Activated naive CD4-positive, alpha-beta T cell treated with anti-CD3 and anti-CD28 coated beads, Interleukin-2, amount 50 U/mL, for 16 hours (primary cell): Measurements from ENCODE around the gene PYHIN1.
"Not testable (repeated sequence)": the region's sequence is repeated elsewhere in the genome, so short reads cannot be mapped to it uniquely, and the experiment has no call there.

Experiments used
- DNase-seq: peaks from one replicate; pipeline ENCODE4 v3.0.0-alpha.2; 2020

Gene PYHIN1

DNA sequence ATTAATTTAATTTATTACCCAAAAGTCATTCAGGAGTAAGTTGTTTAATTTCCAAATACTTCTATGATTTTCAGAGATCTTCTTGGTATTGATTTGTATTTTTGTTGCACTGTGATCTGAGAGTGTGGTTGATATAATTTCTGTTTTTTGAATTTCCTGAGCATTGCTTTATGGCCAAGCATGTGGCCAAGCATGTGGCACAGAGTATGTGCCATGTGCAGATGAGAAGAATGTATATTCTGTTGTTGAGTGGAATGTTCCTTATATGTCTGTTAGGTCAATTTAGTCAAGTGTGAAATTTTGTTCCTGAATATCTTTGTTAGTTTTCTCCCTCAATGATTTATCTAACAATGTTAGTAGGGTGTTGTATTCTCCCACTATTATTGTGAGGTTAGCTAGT is 53.0 kb downstream of the PYHIN1 start:
- no peak for DNase-seq

DNA sequence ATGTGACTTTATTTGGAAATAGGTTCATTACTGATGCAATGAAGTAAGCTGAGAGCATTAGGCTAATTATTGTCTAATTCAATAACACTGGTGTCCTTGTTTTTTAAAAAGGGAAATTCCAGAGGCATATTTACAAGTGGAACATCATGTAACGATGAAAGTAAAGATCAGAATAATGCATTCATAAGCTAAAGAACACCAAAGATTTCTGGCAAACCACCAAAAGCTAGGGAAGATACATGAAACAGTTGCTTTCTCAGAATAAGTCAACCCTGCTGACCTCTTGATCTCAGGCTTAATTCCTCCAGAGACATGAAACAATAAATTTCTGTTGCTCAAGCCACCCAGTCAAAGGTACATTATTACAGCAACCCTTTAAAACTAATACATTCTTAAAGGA is 58.1 kb downstream of the PYHIN1 start:
- no peak for DNase-seq

DNA sequence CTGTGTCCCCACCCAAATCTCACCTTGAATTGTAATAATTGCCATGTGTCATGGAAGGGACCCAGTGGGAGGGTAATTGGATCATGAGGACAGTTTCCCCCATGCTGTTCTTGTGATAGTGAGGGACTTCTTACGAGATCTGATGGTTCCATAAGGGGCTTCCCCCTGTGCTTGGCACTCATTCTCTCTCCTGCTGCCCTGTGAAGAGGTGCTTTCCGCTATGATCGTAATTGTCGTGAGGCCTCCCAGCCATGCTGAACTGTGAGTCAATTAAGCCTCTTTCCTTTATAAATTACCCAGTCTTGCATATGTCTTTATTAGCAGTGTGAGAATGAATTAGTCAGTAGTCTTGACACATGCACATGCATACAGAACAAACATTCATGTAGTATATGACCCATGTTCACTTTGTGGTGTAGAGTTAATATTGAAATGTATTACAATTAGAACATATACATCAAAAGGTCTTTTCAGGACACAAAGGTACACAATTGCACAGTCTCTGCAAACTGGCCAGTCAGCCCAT is 61.5 kb downstream of the PYHIN1 start:
- DNase-seq = peak; percentile 17

DNA sequence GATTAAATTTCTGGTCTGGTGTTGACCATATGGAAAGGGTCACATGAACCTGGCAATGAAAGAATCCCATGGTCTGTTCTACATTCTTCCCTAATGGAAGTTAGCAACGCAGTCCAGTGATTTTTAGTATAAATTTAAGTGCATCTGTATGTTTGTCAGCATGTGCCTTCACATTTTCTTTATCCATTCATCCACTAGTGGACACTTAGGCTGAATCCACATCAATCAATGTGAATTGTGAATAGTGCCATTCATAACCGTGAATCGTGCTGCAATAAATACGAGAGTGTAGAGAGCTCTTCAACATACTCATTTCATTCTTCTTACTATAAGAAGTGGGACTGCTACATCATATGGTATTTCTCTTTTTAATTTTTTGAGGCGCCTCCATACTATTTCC is 65.6 kb downstream of the PYHIN1 start:
- no peak for DNase-seq

DNA sequence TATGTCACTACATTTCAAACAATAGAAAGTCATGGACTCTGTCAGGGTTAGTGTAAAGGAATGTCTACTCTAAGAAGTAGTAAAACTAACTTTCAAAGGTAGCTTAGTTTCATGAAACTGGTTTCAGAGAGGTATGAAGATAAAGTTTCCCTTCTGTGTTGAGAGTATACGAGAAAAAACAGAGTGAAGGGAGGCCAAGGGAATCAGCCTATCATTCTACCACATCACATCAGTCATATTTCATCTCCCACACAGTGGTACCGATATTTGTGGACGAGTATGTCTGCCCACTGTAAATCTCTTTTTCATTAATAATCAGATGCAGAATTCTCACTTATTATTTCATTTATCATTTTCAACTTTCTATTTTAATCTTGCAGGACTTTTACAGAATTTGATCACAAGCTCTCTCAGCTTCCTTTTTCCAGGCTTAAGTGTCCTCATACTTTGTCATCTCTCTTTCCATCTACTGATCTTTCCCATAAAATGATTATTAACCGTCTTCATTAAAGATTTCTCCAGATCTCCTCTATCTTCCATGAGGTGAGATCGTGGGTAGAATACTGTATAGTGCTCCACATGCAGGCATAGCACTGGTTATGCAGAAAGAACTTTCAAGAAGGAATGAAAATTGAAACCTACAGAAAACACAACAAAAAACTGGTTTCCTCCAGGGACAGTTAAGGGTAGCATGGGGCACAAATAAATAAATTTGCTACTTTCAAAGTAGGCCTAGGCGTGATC is 66.9 kb downstream of the PYHIN1 start:
- no peak for DNase-seq

DNA sequence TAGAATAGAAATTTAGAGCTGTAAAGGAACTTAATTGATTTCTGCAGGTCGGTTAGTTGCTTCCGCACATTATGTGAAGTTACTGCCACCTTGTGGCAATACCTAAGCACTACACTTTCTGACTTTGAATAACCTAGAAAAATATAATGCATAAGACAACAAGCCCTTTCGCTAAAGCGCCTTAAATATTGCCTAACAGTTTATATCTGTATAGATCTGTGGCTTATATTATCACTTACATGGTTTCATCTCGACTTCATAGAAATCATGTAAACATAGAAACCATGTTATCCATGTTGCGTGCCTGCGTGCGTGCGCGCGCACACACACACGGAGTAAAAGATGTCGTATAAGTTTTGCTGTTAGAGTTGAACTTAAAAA is 67.4 kb downstream of the PYHIN1 start:
- DNase-seq = no peak

DNA sequence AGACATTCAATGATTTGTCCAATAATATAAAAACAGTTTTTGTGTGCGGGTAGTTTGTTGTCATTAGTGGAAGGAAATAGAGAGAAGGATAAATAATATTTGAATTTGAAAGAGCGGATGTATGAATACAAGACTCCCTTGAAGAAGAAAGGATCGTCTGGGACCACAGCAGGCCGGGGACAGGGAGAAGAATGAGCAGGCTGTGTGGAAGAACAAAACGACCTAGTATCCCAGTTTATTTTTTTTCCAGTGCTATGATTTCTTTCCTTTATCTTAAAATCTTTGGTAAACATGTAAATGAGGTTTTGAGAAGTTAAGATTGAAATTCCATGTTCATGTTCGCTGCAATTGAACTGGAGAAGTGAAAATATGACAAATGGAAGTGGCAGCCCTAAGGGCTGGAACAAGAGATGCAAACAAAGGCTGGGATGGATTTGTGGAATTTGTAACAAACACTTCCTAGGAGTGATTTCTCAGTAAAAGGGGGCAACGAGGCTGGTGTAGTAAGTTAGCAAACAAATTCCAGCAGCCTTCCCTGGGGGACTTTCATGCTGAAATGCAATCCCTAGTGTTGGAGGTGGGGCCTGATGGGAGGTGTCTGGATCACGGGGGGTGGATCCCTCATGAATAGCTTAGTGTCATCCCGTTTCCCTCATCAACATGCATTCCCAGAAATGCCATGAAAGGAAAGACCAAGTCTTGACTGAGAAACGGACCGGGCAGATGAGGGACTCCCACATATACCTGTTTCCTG is 68.1 kb downstream of the PYHIN1 start:
- no peak for DNase-seq

DNA sequence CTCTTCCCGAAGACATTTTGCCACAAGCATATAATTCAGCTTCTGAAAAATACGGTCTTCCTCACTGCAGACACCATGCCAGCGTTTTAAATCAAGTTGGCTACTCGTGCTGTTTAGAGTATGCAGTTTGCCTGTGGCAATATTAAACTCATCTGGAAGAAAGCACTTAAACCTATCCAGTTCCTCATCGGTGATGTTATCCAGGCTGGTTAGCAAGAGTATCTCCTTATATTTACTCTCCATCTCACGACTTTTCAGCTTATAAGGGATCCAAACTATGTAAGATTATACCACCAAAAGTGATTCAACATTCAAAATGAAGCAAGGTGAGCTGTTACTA is 68.7 kb downstream of the PYHIN1 start:
- DNase-seq = no peak

DNA sequence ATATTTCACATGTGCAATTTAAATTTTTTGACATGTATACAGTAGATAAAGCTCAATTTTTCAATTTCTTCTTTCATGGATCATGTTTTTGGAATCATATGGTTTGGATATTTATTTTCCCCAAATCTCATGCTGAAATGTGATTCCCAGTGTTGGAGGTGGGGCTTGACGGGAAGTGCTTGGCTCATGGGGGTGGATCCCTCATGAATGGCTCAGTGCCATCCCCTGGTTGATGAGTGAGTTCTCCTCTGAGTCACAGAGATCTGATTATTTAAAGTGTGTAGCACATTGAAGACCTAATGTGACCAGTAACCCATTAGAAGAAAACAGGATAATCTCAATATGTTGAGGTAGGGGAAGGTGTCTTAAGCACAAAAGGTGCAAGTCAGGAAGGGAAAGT is 69.3 kb downstream of the PYHIN1 start:
- no peak for DNase-seq

DNA sequence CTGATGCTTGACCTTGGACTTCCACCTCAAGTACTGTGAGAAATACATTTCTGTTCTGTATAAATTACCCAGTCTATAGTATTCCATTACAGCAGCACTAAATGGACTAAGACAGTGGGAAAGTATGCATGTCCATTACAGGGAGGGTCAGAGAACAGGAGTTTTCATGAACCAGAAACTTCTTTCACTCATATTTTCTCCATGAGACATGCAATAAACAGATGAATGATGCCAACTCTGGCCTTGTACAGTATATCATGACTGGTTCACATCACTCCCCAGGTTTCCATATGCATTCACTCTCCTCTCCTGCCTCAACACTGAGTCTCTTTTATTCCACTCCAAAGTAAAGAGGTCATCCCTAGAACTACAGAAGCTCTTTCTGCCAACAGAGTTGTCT is 73.8 kb downstream of the PYHIN1 start:
- no peak for DNase-seq

DNA sequence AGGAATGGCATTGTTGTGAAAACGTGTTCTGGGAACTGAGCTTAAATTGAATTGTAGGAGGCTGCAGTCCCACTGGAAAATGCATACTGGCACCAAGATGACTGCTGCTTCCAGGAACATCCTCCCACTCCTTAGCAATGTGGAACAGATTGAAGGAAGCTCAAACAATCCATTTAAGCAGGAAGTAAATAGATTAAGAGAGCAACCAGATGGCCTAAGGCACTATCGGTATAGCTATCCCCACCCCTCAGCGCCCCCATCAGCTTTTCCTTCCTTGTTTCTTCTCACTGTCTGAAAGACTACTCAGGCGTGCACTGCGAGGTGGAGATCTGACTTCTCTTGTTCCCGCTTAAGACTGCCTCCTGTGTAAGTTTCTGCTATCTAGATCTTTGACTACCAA is 74.3 kb downstream of the PYHIN1 start:
- no peak for DNase-seq

DNA sequence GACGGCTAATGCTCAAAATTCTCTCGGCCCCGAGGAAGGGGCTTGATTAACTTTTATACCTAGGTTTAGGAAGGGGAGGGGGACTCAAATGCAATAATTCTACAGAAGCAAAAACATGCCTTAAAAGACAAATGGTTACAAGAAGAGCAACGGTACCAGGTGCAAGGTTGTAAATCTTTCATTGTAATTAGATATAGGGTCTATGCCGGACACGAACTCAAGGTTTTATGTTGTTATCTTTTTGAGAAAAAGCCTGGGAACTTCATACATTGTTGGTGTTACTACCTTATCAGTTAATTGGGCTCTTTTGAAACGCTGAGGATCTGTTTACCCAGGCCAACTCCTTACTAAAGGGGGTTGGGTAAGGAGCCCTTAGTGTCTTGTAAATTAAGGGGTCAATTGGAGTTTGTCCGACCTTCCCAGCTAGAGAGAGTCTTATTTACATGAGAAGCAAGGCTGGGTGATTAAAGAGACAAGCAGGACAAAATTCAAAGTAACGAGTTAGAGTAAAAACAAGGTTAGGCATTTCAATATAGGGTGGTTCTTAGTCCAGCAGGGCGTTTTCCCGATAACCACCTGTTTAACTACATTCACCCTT is 75.0 kb downstream of the PYHIN1 start:
- not testable (repeated sequence) for DNase-seq

DNA sequence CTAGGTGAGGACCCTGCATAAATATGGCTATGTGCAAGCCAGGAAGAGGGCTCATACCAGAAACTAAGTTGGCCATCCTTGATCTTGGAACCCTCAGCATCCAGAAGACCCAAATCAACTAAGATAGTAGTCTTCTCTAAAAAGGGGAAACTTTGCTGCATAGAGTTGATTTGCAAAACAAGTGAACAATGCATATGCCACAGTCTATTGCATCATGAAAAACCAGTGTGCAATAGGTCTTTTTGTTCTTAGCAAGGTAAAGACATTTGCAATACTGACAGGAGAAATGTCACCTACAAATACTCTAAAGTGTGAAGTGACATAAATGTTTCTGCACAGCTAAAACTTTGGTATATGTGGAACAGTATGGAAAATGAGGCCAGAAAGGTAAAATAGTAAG is 76.4 kb downstream of the PYHIN1 start:
- DNase-seq = no peak

DNA sequence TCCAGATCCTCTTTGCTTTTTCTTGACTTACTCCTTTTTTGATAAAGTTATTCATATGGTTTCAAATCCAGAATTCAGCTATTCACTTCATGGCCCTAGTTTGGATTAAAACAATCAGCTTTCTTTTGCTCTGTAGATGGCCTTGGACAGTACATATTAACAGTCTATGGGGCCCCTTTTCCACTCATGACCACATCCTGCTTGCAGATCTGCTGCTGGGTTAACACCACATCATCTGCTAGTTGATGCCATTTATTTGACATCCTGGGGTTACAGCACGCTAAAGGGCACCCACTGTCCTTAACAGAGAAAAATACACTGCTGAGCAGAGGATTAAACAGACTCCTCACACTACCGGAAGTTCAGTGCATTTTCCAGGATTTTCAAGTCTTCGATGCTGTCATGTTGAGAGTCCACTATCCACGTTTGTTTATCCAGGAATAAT is 77.4 kb downstream of the PYHIN1 start:
- peak; percentile 41 for DNase-seq

DNA sequence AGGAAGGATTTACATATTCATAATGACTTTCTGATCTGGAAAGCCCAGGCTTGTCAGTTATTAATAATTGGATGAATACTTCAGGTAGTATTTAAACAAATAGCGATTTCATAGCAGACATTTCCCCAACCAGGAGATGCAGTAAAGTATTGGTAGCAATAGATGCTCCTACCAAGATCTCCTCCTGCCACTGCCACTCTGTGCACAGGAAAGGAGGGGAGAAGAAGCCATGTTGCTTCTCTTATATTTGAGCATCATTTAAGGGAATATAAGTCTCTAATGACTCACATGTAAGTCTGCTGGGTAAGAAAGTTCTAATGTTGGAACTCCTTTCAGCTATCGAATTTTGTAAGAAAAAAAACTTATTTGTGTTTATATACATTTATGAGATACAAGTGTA is 77.9 kb downstream of the PYHIN1 start:
- DNase-seq = no peak

DNA sequence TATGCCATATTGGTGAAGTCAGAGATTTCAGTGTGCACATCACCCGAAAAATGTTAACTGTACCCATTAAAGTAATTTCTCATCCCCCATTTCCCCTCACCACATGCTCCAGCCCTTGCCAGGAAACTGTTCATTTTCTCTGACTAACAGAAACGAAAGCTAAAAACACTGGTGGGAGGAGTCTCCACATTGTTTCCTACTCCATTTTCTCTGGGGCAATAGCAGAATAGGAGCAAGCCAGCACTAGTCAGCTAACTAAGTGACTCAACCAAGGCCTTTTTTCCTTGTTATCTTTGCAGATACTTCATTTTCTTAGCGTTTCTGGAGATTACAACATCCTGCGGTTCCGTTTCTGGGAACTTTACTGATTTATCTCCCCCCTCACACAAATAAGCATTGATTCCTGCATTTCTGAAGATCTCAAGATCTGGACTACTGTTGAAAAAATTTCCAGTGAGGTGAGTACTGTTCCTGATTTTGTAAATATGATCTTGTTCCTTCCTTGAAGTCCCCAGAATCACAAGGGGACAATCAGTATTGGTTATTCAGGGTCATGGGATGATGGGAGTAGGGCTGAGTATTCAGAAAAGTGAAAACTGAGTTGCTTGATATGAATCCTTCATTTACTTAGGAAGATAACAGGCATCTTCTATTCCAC is 78.5 kb downstream of the PYHIN1 start, which contains the start of gene IFI16:
TSS of gene IFI16 (plus strand) at position 204 of the 658 bp plus-strand sequence. CDS start 4,774 bp downstream, outside the sequence.
- peak; percentile 53 for DNase-seq

DNA sequence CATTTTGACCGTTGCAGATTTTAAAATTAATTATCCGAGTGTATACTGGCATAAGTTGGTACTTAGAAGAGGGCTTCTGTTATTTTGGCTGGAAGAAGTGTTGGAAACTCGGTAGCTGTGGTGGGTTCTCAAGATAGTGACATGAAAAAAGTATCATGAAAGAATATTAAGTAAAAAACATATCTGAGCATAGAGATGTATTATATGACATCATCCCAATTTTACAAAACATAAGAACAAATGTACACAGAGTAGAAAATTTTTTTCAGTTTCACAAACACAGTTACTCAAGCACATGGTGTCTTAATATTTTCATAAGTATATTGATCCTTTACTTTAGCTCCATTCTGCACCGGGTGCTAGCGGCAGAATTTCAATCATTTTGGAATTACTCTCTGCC is 79.0 kb downstream of the PYHIN1 start:
- DNase-seq = no peak

DNA sequence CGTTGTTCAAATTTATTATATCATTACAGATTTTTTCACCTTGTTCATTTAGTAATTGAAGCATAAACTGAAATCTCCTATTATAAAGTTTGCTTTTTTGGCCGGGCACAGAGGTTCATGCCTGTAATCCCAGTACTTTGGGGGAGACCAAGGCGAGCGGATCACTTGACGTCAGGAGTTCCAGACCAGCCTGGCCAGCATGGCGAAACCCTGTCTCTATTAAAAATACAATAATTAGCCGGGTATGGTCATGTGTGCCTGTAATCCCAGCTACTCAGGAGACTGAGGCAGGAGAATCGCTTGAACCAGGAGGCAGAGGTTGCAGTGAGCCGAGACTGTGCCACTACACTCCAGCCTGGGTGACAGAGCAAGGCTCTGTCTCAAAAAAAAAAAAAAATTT is 79.6 kb downstream of the PYHIN1 start:
- DNase-seq = peak; percentile 23

DNA sequence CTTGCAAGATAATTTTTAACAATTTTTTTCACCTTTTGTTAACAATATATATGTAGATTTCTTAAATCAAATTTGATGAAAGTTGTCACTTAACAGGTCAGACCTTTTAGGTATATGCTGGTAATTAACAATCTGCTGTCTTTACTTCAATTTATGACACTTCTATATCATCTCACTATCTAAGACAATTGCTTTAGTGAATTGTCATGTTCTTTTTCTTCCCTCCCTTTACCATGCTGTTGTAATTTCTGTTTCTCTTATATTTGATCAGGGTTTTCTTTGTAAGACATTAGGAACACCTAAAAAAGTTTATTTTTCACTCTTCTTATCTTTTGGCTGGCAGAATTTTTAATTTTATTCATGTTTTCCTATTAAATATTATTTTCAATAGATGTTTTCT is 80.4 kb downstream of the PYHIN1 start:
- no peak for DNase-seq

DNA sequence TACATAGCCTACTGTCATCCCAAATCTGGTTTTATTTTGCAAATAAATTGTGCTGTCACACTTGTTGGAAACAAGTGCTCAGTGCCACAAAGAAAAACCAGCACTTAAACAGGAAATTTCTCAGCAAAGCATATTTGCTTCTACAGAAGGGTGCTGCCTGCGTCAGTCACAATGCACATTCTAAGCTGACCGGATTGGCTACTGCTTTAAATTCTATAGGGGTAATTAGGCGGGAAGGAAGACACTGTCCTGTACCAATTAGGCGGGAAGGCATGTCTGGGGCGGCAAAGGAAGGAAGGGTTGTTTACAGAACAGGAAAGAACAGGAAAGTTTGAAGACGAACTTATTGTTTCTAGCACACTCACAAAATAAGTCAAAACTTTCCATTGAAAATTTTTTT is 81.1 kb downstream of the PYHIN1 start:
- peak; percentile 42 for DNase-seq

DNA sequence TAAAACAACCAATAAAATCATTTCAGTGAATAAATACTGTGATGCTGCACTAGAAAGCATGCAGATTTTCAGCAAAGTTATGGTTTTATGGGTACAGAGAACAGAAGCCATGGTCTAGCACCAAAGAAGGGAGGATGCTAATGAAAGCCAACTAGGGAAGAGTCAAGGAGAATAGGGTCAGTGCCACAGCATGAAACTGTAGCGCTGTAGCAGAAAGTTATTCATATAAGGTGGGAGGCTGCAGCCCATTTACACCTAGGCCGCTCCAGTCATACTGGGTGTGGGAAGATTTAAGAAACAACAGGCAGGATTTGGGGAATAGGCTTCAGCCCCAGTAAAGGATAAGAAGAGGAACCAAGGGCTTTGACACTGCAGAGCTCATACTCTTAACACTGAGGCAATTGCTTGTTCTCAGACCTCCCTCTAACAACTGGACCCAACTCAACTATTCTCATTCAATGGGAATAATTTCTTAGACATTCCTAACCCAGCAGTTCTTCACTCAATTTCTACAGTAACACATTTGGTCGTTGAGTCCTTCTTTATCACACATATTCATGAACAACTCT is 82.7 kb downstream of the PYHIN1 start:
- no peak for DNase-seq

DNA sequence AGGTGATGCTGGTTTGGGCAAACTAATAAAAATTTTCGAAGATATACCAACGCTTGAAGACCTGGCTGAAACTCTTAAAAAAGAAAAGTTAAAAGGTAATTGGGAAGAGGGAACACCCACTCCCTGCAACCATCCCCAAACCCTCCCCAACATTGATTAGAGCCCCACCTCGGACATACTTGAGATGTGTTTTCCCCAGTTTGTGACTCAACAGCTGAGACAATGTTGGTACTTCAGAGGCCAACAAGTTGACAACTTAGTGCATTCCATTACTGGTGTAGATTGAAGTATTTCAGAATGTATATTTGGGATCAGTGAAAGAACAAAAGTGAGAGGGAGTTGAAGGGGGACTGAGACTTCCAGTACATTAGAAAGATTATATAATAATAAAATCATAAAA is 83.5 kb downstream of the PYHIN1 start:
- no peak for DNase-seq

DNA sequence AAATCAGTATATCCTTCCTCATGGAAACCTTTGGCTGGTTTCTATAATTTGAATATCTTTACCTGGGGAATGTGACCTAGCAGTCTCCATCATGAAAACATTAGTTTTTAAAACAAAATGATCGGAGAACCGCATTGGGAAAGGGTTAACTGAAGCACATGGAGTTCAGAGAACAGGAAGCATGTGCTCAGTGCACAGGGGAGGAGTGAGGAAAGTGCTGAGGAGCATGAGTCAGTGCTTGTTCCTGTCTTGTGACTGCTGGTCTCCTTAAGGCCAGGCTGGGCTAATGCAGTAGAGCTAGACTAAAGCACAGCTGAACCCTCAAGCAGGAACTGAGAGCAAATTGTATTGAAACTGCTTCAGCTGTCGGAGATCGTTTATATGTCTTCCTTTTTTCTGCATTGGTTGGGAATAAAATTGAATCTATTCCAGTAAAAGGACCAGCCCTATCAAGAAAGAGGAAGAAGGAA is 84.1 kb downstream of the PYHIN1 start:
- peak; percentile 67 for DNase-seq
